Germinal center (tissue), 1 donor: Measurements from ENCODE around the gene FAM222A.
"Not testable (repeated sequence)": the region's sequence is repeated elsewhere in the genome, so short reads cannot be mapped to it uniquely, and the experiment has no call there.

Experiments used
- DNase-seq: peaks from one replicate; pipeline ENCODE4 v3.0.0; 2012; ENCODE audit warnings: mixed read lengths, low spot score

FAM222A gene

GRCh38 chr12:109693653-109694600, 19.7 kb upstream of the FAM222A start:
- no peak for DNase-seq

- DNase-seq: not testable (repeated sequence)
Observed at GRCh38 chr12:109694629-109695028, 19.0 kb upstream of the FAM222A start.

- no peak for DNase-seq
Observed at GRCh38 chr12:109695416-109695815, 18.2 kb upstream of the FAM222A start.

GRCh38 chr12:109695961-109696461, 17.6 kb upstream of the FAM222A start:
- DNase-seq: no peak

GRCh38 chr12:109696485-109697269, 16.9 kb upstream of the FAM222A start:
- DNase-seq: no peak

- no peak for DNase-seq
Observed at GRCh38 chr12:109697270-109697553, 16.4 kb upstream of the FAM222A start.

GRCh38 chr12:109697877-109698468, 15.7 kb upstream of the FAM222A start:
- DNase-seq: no peak

- no peak for DNase-seq
Observed at GRCh38 chr12:109698820-109699219, 14.8 kb upstream of the FAM222A start.

- no peak for DNase-seq
Observed at GRCh38 chr12:109701064-109701463, 12.6 kb upstream of the FAM222A start.

- DNase-seq: no peak
Observed at GRCh38 chr12:109702111-109702841, 11.3 kb upstream of the FAM222A start.

GRCh38 chr12:109703684-109704083, 9.9 kb upstream of the FAM222A start:
- no peak for DNase-seq

- DNase-seq: no peak
Observed at GRCh38 chr12:109704371-109705098, 9.1 kb upstream of the FAM222A start.

- DNase-seq: no peak
Observed at GRCh38 chr12:109705291-109705690, 8.3 kb upstream of the FAM222A start.

- no peak for DNase-seq
Observed at GRCh38 chr12:109706398-109706746, 7.3 kb upstream of the FAM222A start.

GRCh38 chr12:109706747-109707469, 6.7 kb upstream of the FAM222A start:
- no peak for DNase-seq

GRCh38 chr12:109707470-109707821, 6.2 kb upstream of the FAM222A start:
- DNase-seq: no peak

GRCh38 chr12:109708939-109709338, 4.7 kb upstream of the FAM222A start:
- no peak for DNase-seq

GRCh38 chr12:109709401-109709991, 4.1 kb upstream of the FAM222A start:
- DNase-seq: no peak

GRCh38 chr12:109710205-109710746, 3.3 kb upstream of the FAM222A start:
- no peak for DNase-seq
